ENCODE data around the gene RELCH.

Gene RELCH

DNA sequence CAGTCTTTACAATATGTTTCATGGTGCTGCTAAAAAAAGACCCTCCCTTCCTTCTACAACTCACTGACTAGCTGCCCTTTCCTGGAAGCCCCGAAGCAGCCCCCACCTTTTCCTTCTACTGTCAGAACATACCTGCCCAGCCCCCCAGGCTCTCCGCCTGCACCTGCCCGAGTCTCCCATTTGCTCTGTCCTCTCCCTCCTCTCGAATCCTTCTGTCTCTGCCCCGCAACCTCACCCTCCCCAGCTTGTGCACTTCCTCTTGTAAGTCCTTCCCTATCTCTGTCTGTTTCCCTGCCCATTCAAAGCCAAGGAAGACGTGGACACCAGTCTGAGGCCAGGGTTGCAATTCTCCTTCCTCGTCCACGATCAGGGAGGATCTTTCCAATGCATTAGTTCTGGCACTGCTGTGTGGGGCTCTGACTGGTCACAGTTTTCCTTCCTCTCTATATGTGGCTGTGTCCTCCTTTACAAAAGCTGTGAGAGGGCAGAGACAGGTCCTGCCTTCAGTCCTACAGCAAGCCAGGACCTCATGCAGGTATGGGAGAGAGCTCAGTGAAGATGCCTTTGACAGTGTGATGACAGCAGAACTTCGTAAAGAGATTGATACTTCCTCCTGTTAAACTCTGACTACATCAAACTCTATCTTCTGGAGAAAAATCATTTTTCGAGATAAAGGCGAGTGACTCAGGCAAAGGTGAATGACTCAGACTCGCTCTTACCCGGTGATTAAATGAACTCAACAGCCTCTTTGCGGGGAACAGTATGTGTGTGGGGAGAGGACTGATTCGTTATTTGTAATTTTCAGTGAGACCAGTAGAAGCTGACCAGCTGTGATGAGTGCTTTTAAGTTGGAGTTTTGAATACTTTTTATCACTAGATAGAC is 152.3 kb downstream of the RELCH start:
- Histone ChIP-seq H3K4me1 (ENCODE audit: low read length) (no peaks in the 10 kb centered on the region), H3K27me3 (replicated peaks; ENCODE audit: insufficient read depth, low read length) (no peaks in the 10 kb centered on the region), H3K27ac (ENCODE audit: low read length) (no peak overlapping the region), H3K36me3 (replicated peaks; ENCODE audit: insufficient read depth, low read length) (no peaks in the 10 kb centered on the region; the same call in 1 of the 2 replicates), H3K4me2 (ENCODE audit: low read depth, low read length) (no peak overlapping the region), H3K9me3 (replicated peaks; ENCODE audit: insufficient read depth, low read length) (no peaks in the 10 kb centered on the region), H3K4me3 (ENCODE audit: low read length) (no peak overlapping the region), H3K9me2 (replicated peaks; ENCODE audit: insufficient read depth, low read length) (no peaks in the 10 kb centered on the region), H3K79me2 (ENCODE audit: low read length) (no peaks in the 10 kb centered on the region), H3K9ac (ENCODE audit: low read length) (no peak overlapping the region), H4K20me1 (ENCODE audit: insufficient read depth, low read length) (no peaks in the 10 kb centered on the region), H3F3A (ENCODE audit: insufficient read depth, low read length) (no peaks in the 10 kb centered on the region), H2AFZ (ENCODE audit: low read length) (no peak overlapping the region)
- DNase-seq, result no peak
- no peak for TF ChIP-seq EZH2phosphoT487 (IDR thresholded peaks at IDR 0.05; ENCODE audit: low read length)

DNA sequence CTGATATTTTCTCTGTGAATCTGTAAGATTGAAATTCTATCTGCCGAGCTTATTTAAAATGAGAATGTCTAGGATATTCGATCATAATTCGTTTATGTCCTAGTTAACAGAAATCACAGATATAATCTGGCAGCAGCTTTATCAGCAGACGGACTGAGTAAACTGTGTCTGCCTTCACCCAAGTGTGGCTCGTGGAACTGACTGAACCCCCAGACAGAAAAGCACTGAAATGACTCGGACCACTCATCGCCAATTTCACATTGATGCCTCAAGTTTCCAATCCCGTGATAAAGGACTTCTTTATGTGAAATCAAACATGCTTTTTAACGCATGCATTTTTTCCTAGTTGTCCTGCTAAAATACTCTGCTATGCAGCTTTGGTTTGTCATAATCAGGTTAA is 153.9 kb downstream of the RELCH start:
- no peak for DNase-seq
- TF ChIP-seq, protein P1, sequence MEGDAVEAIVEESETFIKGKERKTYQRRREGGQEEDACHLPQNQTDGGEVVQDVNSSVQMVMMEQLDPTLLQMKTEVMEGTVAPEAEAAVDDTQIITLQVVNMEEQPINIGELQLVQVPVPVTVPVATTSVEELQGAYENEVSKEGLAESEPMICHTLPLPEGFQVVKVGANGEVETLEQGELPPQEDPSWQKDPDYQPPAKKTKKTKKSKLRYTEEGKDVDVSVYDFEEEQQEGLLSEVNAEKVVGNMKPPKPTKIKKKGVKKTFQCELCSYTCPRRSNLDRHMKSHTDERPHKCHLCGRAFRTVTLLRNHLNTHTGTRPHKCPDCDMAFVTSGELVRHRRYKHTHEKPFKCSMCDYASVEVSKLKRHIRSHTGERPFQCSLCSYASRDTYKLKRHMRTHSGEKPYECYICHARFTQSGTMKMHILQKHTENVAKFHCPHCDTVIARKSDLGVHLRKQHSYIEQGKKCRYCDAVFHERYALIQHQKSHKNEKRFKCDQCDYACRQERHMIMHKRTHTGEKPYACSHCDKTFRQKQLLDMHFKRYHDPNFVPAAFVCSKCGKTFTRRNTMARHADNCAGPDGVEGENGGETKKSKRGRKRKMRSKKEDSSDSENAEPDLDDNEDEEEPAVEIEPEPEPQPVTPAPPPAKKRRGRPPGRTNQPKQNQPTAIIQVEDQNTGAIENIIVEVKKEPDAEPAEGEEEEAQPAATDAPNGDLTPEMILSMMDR (IDR thresholded peaks at IDR 0.05; ENCODE audit: low read length), result no peak
- TF ChIP-seq EZH2 (optimal IDR thresholded peaks at IDR 0.05; ENCODE audit: low read depth, low read length), result no peak
- no peak for TF ChIP-seq EZH2phosphoT487 (IDR thresholded peaks at IDR 0.05; ENCODE audit: low read length)
- Histone ChIP-seq H3K27me3 (replicated peaks; ENCODE audit: insufficient read depth, low read length) (no peaks in the 10 kb centered on the region), H3K9me3 (replicated peaks; ENCODE audit: insufficient read depth, low read length) (no peaks in the 10 kb centered on the region), H3K4me2 (ENCODE audit: low read depth, low read length) (no peak overlapping the region), H3F3A (ENCODE audit: insufficient read depth, low read length) (no peaks in the 10 kb centered on the region), H3K27ac (ENCODE audit: low read length) (no peak overlapping the region), H3K9me2 (replicated peaks; ENCODE audit: insufficient read depth, low read length) (no peaks in the 10 kb centered on the region), H3K4me1 (ENCODE audit: low read length) (no peaks in the 10 kb centered on the region), H3K79me2 (ENCODE audit: low read length) (no peaks in the 10 kb centered on the region), H3K36me3 (replicated peaks; ENCODE audit: insufficient read depth, low read length) (no peaks in the 10 kb centered on the region; the same call in 1 of the 2 replicates), H2AFZ (ENCODE audit: low read length) (no peak overlapping the region), H3K4me3 (ENCODE audit: low read length) (no peak overlapping the region), H3K9ac (ENCODE audit: low read length) (no peak overlapping the region), H4K20me1 (ENCODE audit: insufficient read depth, low read length) (no peaks in the 10 kb centered on the region)

DNA sequence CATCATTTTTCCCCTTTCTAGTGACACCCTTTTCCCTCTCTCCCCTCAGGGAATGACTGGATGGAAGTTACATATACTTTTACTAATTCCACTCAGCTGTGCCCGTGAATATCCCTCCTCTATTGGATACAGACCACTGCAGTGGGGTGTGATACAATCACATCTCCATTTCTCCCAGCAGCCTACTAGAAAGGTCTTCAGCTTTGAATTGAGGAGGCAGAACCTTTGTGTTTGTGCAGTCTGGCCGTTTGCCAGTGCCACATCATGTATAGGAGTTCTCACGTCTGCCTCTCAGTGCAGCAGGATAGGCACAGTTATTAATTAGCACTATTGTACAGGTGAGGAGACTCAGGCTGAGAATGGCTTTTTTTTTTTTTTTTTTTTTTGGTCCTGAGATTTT is 154.4 kb downstream of the RELCH start:
- TF ChIP-seq, protein P1 (IDR thresholded peaks at IDR 0.05; ENCODE audit: low read length), result no peak
- TF ChIP-seq EZH2 (optimal IDR thresholded peaks at IDR 0.05; ENCODE audit: low read depth, low read length) (no peak), EZH2phosphoT487 (IDR thresholded peaks at IDR 0.05; ENCODE audit: low read length) (no peak)
- Histone ChIP-seq H3K27ac (ENCODE audit: low read length) (no peak overlapping the region), H3K9ac (ENCODE audit: low read length) (no peak overlapping the region), H3K4me2 (ENCODE audit: low read depth, low read length) (no peak overlapping the region), H3K36me3 (replicated peaks; ENCODE audit: insufficient read depth, low read length) (no peaks in the 10 kb centered on the region; the same call in 1 of the 2 replicates), H2AFZ (ENCODE audit: low read length) (no peak overlapping the region), H3K27me3 (replicated peaks; ENCODE audit: insufficient read depth, low read length) (no peaks in the 10 kb centered on the region), H3K79me2 (ENCODE audit: low read length) (no peaks in the 10 kb centered on the region), H3K9me2 (replicated peaks; ENCODE audit: insufficient read depth, low read length) (no peaks in the 10 kb centered on the region), H3K9me3 (replicated peaks; ENCODE audit: insufficient read depth, low read length) (no peaks in the 10 kb centered on the region), H3K4me1 (ENCODE audit: low read length) (no peaks in the 10 kb centered on the region), H4K20me1 (ENCODE audit: insufficient read depth, low read length) (no peaks in the 10 kb centered on the region), H3K4me3 (ENCODE audit: low read length) (no peak overlapping the region), H3F3A (ENCODE audit: insufficient read depth, low read length) (no peaks in the 10 kb centered on the region)
- no peak for DNase-seq

DNA sequence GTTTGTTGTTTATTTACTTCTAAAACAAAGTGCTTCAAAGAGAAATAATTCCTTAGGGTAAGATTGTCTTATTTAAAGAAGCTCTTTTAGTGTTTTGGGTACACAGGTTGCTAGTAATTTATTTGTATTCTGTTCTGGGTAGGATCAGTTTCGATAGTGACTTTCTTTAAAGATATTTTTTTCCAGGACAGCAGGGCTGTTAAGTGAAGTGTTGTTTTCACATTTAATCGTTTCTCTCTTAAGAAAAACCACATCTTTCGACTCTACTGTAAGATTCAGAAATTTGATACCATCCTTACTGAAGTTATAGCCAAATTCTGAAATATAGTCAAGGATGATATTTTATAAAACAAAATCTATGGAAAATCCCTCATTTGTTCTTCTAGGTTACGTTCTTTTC is 155.8 kb downstream of the RELCH start:
- TF ChIP-seq EZH2phosphoT487 (IDR thresholded peaks at IDR 0.05; ENCODE audit: low read length) (no peak), EZH2 (optimal IDR thresholded peaks at IDR 0.05; ENCODE audit: low read depth, low read length) (no peak)
- TF ChIP-seq, protein P1 (IDR thresholded peaks at IDR 0.05; ENCODE audit: low read length), result no peak
- Histone ChIP-seq H3K9me2 (replicated peaks; ENCODE audit: insufficient read depth, low read length) (no peaks in the 10 kb centered on the region), H3K9me3 (replicated peaks; ENCODE audit: insufficient read depth, low read length) (no peaks in the 10 kb centered on the region), H3K9ac (ENCODE audit: low read length) (no peak overlapping the region), H3K27ac (ENCODE audit: low read length) (no peak overlapping the region), H3K79me2 (ENCODE audit: low read length) (no peaks in the 10 kb centered on the region), H3K4me2 (ENCODE audit: low read depth, low read length) (no peak overlapping the region), H4K20me1 (ENCODE audit: insufficient read depth, low read length) (no peaks in the 10 kb centered on the region), H3K4me3 (ENCODE audit: low read length) (no peak overlapping the region), H3K27me3 (replicated peaks; ENCODE audit: insufficient read depth, low read length) (no peaks in the 10 kb centered on the region), H2AFZ (ENCODE audit: low read length) (no peak overlapping the region), H3F3A (ENCODE audit: insufficient read depth, low read length) (no peaks in the 10 kb centered on the region), H3K4me1 (ENCODE audit: low read length) (no peaks in the 10 kb centered on the region), H3K36me3 (replicated peaks; ENCODE audit: insufficient read depth, low read length) (no peaks in the 10 kb centered on the region; the same call in 1 of the 2 replicates)
- no peak for DNase-seq
